Measurements from ENCODE around the gene ATP2B2.

GRCh38 chr3:10426346-10427220, 78.8 kb downstream of the ATP2B2 start:
- TF ChIP-seq, protein P1, sequence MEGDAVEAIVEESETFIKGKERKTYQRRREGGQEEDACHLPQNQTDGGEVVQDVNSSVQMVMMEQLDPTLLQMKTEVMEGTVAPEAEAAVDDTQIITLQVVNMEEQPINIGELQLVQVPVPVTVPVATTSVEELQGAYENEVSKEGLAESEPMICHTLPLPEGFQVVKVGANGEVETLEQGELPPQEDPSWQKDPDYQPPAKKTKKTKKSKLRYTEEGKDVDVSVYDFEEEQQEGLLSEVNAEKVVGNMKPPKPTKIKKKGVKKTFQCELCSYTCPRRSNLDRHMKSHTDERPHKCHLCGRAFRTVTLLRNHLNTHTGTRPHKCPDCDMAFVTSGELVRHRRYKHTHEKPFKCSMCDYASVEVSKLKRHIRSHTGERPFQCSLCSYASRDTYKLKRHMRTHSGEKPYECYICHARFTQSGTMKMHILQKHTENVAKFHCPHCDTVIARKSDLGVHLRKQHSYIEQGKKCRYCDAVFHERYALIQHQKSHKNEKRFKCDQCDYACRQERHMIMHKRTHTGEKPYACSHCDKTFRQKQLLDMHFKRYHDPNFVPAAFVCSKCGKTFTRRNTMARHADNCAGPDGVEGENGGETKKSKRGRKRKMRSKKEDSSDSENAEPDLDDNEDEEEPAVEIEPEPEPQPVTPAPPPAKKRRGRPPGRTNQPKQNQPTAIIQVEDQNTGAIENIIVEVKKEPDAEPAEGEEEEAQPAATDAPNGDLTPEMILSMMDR (IDR thresholded peaks at IDR 0.05), result no peak
- no peak for TF ChIP-seq POLR2A (IDR thresholded peaks at IDR 0.05)
